A549 (cell line): ENCODE data around the gene CTNNA3. TPM values are rescaled to one million over a fixed set of nuclear protein-coding genes. Genes with fewer than 3 reads are reported as not detected.

Source experiments
- ATAC-seq, 2 experiments: fragments of 200-7000 bp in 1 of 2; fragments of >200 bp in 1 of 2; cut with Nextera tagmentation in 1 of 2; cut with Tn5 transposase in 1 of 2; 3 replicates each; pipeline versions ENCODE4 v1.8.0 to v1.9.1; 2018 to 2020; ENCODE audit warnings: mild to moderate bottlenecking in 1 of 2, moderate library complexity in 1 of 2
- CTCF ChIA-PET: fragments of 300-600 bp; sonication (Branson Sonifier 250); formaldehyde crosslinking; extraction: SDS; loops from one replicate; lab custom pipeline; 2021; ENCODE audit warnings: antibody characterized with exemption, inconsistent platforms; lab: Yijun Ruan, JAX
- POLR2A ChIA-PET: fragments of 350-600 bp; formaldehyde crosslinking; extraction: SDS; loops from one replicate; lab custom pipeline; 2021; ENCODE audit warnings: antibody characterized with exemption, inconsistent platforms; lab: Yijun Ruan, JAX
- DNase-seq, 2 experiments: peaks; one replicate each; pipeline versions ENCODE4 v3.0.0 to v3.0.0-alpha.2; 2011 to 2016; ENCODE audit warnings: low read depth in 1 of 2, low spot score in 1 of 2
- FAIRE-seq: peaks from 2 replicates; lab custom pipeline; 2011; peaks lifted over from hg19 to GRCh38; lab: Jason Lieb, UNC
- H3K27ac ChIP-seq, 2 experiments: fragments of >200 bp; sonication (Bioruptor Twin); formaldehyde crosslinking; 3 replicates each; pipeline ENCODE4 v1.5.1; 2016 to 2017
- H3K4me1 ChIP-seq: fragments of >200 bp; sonication (Bioruptor Twin); formaldehyde crosslinking; 3 replicates; pipeline ENCODE4 v1.6.1; 2016
- H3K4me2 ChIP-seq: fragments of >200 bp; sonication (Bioruptor Twin); formaldehyde crosslinking; 3 replicates; pipeline ENCODE4 v1.6.1; 2016
- H3K4me3 ChIP-seq: fragments of >200 bp; sonication (Bioruptor Twin); formaldehyde crosslinking; 3 replicates; pipeline ENCODE4 v1.5.1; 2016
- H3K9me3 ChIP-seq: fragments of >200 bp; sonication (Bioruptor Twin); formaldehyde crosslinking; 3 replicates; pipeline ENCODE4 v1.6.1; 2016
- CBX8 ChIP-seq: fragments of 200-600 bp; sonication (generic); IDR thresholded peaks from 2 replicates; pipeline ENCODE4 v1.6.1; 2016
- EHF ChIP-seq: fragments of 250-450 bp; sonication (Bioruptor Pico); IDR thresholded peaks from 2 replicates; pipeline ENCODE4 v1.5.0; 2020; ENCODE audit warnings: mild to moderate bottlenecking
- EP300 ChIP-seq, 2 experiments: fragments of >200 bp; sonication (Bioruptor Twin); formaldehyde crosslinking; IDR thresholded peaks; 2 replicates in 1 of 2; 3 replicates in 1 of 2; pipeline ENCODE4 v1.6.1; 2016 to 2017
- FOSL2 ChIP-seq, 2 experiments: fragments of 450-650 bp in 1 of 2; fragments of >200 bp in 1 of 2; sonication (Bioruptor Twin) in 1 of 2; formaldehyde crosslinking; IDR thresholded peaks; 2 replicates each; pipeline versions ENCODE4 v1.5.0 to v1.6.1; 2016 to 2020; ENCODE audit warnings: mild to moderate bottlenecking in 1 of 2, moderate library complexity in 1 of 2
- FOXS1 ChIP-seq: fragments of 250-450 bp; sonication (Bioruptor Pico); IDR thresholded peaks from 2 replicates; pipeline ENCODE4 v1.5.0; 2020; ENCODE audit warnings: mild to moderate bottlenecking, moderate library complexity
- HDAC2 ChIP-seq: fragments of 200-600 bp; sonication (generic); IDR thresholded peaks from 2 replicates; pipeline ENCODE4 v1.6.1; 2016
- HOXA7 ChIP-seq: fragments of 250-450 bp; sonication (Bioruptor Pico); IDR thresholded peaks from 2 replicates; pipeline ENCODE4 v1.5.0; 2020; ENCODE audit warnings: mild to moderate bottlenecking, moderate library complexity
- HOXB13 ChIP-seq: fragments of 250-450 bp; sonication (Bioruptor Pico); IDR thresholded peaks from 2 replicates; pipeline ENCODE4 v1.5.0; 2020; ENCODE audit warnings: low read depth, mild to moderate bottlenecking, moderate library complexity
- KDM1A ChIP-seq: fragments of 200-600 bp; sonication (generic); IDR thresholded peaks from 2 replicates; pipeline ENCODE4 v1.6.1; 2016; ENCODE audit warnings: low read depth, mild to moderate bottlenecking
- KDM5A ChIP-seq: fragments of 200-600 bp; sonication (generic); IDR thresholded peaks from 2 replicates; pipeline ENCODE4 v1.6.1; 2016; ENCODE audit warnings: antibody characterized with exemption, mild to moderate bottlenecking
- MAZ ChIP-seq: fragments of 150-350 bp; IDR thresholded peaks from 2 replicates; pipeline ENCODE4 v1.6.1; 2014; ENCODE audit warnings: antibody characterized with exemption, low read depth, low read length, borderline replicate concordance
- MYC ChIP-seq: IDR thresholded peaks from 2 replicates; pipeline ENCODE4 v1.6.1; 2012; ENCODE audit warnings: mild to moderate bottlenecking, inconsistent platforms, low read length, improper control_type of control experiment, borderline replicate concordance
- NPAS2 ChIP-seq: fragments of 250-450 bp; sonication (Bioruptor Pico); IDR thresholded peaks from 2 replicates; pipeline ENCODE4 v1.8.0; 2022; ENCODE audit warnings: mild to moderate bottlenecking, moderate library complexity, borderline replicate concordance
- NR3C1 ChIP-seq: fragments of >200 bp; sonication (Bioruptor Twin); formaldehyde crosslinking; IDR thresholded peaks from 3 replicates; pipeline ENCODE4 v1.6.1; 2017
- POLR2AphosphoS2 ChIP-seq: conservative IDR thresholded peaks from 2 replicates; pipeline ENCODE4 v1.6.1; 2012; ENCODE audit warnings: low read length, improper control_type of control experiment, inconsistent platforms
- RAD21 ChIP-seq, 2 experiments: fragments of >200 bp in 1 of 2; sonication (Bioruptor Twin) in 1 of 2; formaldehyde crosslinking in 1 of 2; IDR thresholded peaks in 1 of 2; conservative IDR thresholded peaks in 1 of 2; 2 replicates in 1 of 2; 3 replicates in 1 of 2; pipeline ENCODE4 v1.6.1; 2012 to 2018; ENCODE audit warnings: inconsistent platforms in 1 of 2
- RFX5 ChIP-seq: fragments of 450-650 bp; IDR thresholded peaks from 2 replicates; pipeline ENCODE4 v1.7.1; 2014; ENCODE audit warnings: antibody characterized with exemption, mild to moderate bottlenecking, moderate library complexity
- ZNF302 ChIP-seq: fragments of 250-450 bp; sonication (Bioruptor Pico); IDR thresholded peaks from 2 replicates; pipeline ENCODE4 v1.9.0; 2021; ENCODE audit warnings: inconsistent platforms, mild to moderate bottlenecking, moderate library complexity
- ZSCAN20 ChIP-seq: fragments of 250-450 bp; sonication (Bioruptor Pico); IDR thresholded peaks from 2 replicates; pipeline ENCODE4 v1.8.0; 2022; ENCODE audit warnings: mild to moderate bottlenecking, moderate library complexity
- WGBS: methylation state at CpG from one replicate; pipeline ENCODE4 v1.1.6; 2017; ENCODE audit errors: missing lambda C conversion rate; 5-methylcytosine and 5-hydroxymethylcytosine counted together
- polyA plus RNA-seq, 4 experiments: library from polyadenylated mRNA; depleted of rRNA in 3 of 4; stranded (reverse); fragments of >200 nt; fragmentation: RNase III in 1 of 4; extraction: RNeasy Plus Mini Kit Qiagen cat#74134 plus additional on column Dnase treatment in 1 of 4; gene quantifications; 2 replicates in 3 of 4; 3 replicates in 1 of 4; pipeline ENCODE4 v1.2.3, GENCODE V29; 2011 to 2017
- TF ChIP-seq, protein P1 (sequence below): IDR thresholded peaks from 2 replicates; pipeline ENCODE4 v1.6.1; 2012
- TF ChIP-seq, protein P2 (sequence below): IDR thresholded peaks from 2 replicates; pipeline ENCODE4 v1.6.1; 2012
- TF ChIP-seq, protein P3 (sequence below): fragments of 150-350 bp; IDR thresholded peaks from 2 replicates; pipeline ENCODE4 v1.6.1; 2014; ENCODE audit warnings: low read depth, mild to moderate bottlenecking, low read length
- TF ChIP-seq, protein P4 (sequence below): fragments of >200 bp; sonication (Bioruptor Twin); formaldehyde crosslinking; IDR thresholded peaks from 3 replicates; pipeline ENCODE4 v1.5.1; 2016

CTNNA3 gene
- polyA plus RNA-seq, 2 of the 4 experiments (the other 2 are of a cell fraction), result not detected

DNA sequence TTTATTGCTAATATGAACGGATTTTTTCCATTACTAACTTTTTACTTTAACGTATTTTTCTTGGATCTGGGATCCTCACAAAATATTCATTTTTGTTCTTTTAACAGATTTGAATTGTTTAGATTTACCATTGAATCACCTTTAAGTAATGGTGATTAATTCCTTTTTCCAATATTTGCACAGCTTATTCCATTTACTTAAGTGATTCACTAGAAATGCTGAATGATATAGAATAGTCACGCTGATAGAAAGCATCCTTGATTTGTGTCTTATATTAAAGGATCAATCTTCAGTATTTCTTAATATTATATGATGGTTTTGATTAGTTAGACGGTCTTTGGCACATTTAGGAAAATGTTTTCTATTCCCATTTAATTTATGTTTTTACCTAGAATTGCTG is 886.6 kb downstream of the CTNNA3 start:
- no peak overlapping the region for H3K4me3 ChIP-seq
- no peak overlapping the region for H3K27ac ChIP-seq
- no peak for TF ChIP-seq RAD21 (conservative IDR thresholded peaks at IDR 0.05 in 1 of 2, IDR thresholded peaks at IDR 0.05 in 1 of 2)
- TF ChIP-seq MAZ, result no peak
- TF ChIP-seq, protein P1, sequence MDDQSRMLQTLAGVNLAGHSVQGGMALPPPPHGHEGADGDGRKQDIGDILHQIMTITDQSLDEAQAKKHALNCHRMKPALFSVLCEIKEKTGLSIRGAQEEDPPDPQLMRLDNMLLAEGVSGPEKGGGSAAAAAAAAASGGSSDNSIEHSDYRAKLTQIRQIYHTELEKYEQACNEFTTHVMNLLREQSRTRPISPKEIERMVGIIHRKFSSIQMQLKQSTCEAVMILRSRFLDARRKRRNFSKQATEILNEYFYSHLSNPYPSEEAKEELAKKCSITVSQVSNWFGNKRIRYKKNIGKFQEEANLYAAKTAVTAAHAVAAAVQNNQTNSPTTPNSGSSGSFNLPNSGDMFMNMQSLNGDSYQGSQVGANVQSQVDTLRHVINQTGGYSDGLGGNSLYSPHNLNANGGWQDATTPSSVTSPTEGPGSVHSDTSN, result no peak
- TF ChIP-seq EHF (CRISPR knock-in tag), result no peak
- no peak for TF ChIP-seq HDAC2
- TF ChIP-seq, protein P2, sequence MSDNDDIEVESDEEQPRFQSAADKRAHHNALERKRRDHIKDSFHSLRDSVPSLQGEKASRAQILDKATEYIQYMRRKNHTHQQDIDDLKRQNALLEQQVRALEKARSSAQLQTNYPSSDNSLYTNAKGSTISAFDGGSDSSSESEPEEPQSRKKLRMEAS, result no peak
- no peak for TF ChIP-seq NR3C1
- no peak for TF ChIP-seq EP300 (IDR thresholded peaks at IDR 0.05)
- no peak for TF ChIP-seq KDM1A
- no peak for TF ChIP-seq NPAS2 (CRISPR knock-in tag)
- TF ChIP-seq, protein P3, sequence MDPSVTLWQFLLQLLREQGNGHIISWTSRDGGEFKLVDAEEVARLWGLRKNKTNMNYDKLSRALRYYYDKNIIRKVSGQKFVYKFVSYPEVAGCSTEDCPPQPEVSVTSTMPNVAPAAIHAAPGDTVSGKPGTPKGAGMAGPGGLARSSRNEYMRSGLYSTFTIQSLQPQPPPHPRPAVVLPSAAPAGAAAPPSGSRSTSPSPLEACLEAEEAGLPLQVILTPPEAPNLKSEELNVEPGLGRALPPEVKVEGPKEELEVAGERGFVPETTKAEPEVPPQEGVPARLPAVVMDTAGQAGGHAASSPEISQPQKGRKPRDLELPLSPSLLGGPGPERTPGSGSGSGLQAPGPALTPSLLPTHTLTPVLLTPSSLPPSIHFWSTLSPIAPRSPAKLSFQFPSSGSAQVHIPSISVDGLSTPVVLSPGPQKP, result no peak
- TF ChIP-seq CBX8, result no peak
- TF ChIP-seq HOXA7 (CRISPR knock-in tag), result no peak
- TF ChIP-seq MYC, result no peak
- TF ChIP-seq RFX5, result no peak
- H3K4me2 ChIP-seq, result no peak overlapping the region
- H3K9me3 ChIP-seq, result no peaks in the 10 kb centered on the region
- ChIA-PET POLR2A (no interaction called here), CTCF (no interaction called here)
- no peak for DNase-seq
- 7% methylated on average over 4 of the region's 4 CpGs for WGBS
- no peak for FAIRE-seq
- H3K4me1 ChIP-seq, result no peaks in the 10 kb centered on the region
- no peak for ATAC-seq

DNA sequence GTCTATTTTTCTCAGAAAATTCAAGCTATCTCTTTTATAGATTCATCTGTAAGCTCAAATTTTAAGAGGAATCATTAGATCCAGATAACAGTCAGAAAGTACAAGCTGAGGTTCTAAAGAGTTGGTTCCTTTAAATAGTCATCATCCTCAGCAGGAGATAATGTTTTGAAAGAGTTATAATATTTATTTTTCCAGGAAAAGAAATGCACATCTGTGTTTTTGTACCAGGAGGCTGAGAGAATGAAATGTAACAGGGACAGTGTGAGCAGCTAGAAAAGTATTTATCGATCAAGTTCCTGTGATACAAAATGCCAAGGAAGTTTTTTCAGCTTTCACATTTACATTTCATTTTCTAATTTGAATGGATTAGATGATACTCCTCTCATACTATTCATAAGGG is 890.4 kb downstream of the CTNNA3 start:
- no peak for DNase-seq
- WGBS, result 0% methylated on average over 1 of the region's 1 CpG
- CTCF ChIA-PET, result no interaction called here

DNA sequence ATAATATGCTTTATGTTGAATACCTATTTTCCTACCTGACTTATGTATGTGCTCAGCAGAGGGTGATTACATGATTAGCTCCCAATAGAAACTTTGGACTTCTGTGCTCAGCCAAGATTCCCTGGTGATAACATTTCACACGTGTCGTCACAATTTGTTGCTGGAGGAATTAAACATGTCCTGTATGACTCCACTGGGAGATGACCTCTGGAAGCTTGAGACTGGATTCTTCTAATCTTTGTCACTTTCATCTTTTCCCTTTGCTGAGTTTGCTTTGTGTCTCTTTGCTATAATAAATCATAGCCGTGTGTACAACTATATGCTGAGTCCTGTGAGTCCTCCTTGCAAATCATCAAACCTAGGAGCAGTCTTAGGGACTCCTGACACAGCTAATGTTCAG is 891.0 kb downstream of the CTNNA3 start:
- Histone ChIP-seq H3K4me1 (no peaks in the 10 kb centered on the region), H3K4me3 (no peak overlapping the region), H3K9me3 (no peaks in the 10 kb centered on the region), H3K4me2 (no peak overlapping the region), H3K27ac (no peak overlapping the region)
- no peak for TF ChIP-seq MAZ
- no peak for TF ChIP-seq ZNF302
- no peak for TF ChIP-seq POLR2AphosphoS2
- no peak for TF ChIP-seq FOXS1 (CRISPR knock-in tag)
- no peak for TF ChIP-seq FOSL2 (IDR thresholded peaks at IDR 0.05)
- no peak for TF ChIP-seq FOSL2 (CRISPR knock-in tag; IDR thresholded peaks at IDR 0.05)
- no peak for TF ChIP-seq ZSCAN20
- TF ChIP-seq EHF (CRISPR knock-in tag), result no peak
- ATAC-seq (no peak), DNase-seq (no peak), FAIRE-seq (no peak)
- POLR2A ChIA-PET, result no interaction called here
- CTCF ChIA-PET, result no interaction called here
- WGBS, result 2% methylated on average over 3 of the region's 3 CpGs

More for the DNA sequence above, 890.4 kb downstream of the CTNNA3 start:
- TF ChIP-seq HOXB13 (CRISPR knock-in tag), result no peak
- no peak for TF ChIP-seq KDM5A
- TF ChIP-seq, protein P4, sequence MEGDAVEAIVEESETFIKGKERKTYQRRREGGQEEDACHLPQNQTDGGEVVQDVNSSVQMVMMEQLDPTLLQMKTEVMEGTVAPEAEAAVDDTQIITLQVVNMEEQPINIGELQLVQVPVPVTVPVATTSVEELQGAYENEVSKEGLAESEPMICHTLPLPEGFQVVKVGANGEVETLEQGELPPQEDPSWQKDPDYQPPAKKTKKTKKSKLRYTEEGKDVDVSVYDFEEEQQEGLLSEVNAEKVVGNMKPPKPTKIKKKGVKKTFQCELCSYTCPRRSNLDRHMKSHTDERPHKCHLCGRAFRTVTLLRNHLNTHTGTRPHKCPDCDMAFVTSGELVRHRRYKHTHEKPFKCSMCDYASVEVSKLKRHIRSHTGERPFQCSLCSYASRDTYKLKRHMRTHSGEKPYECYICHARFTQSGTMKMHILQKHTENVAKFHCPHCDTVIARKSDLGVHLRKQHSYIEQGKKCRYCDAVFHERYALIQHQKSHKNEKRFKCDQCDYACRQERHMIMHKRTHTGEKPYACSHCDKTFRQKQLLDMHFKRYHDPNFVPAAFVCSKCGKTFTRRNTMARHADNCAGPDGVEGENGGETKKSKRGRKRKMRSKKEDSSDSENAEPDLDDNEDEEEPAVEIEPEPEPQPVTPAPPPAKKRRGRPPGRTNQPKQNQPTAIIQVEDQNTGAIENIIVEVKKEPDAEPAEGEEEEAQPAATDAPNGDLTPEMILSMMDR, result no peak
- POLR2A ChIA-PET, result no interaction called here
- no peak overlapping the region for H3K4me3 ChIP-seq
- no peaks in the 10 kb centered on the region for H3K4me1 ChIP-seq
- H3K9me3 ChIP-seq, result no peaks in the 10 kb centered on the region
- ATAC-seq (no peak), FAIRE-seq (no peak)
- no peak overlapping the region for H3K27ac ChIP-seq
- no peak overlapping the region for H3K4me2 ChIP-seq
